Bronchial epithelial cell (primary cell): ENCODE results near the gene TLCD3A. TPM values are rescaled to one million over a fixed set of nuclear protein-coding genes. Genes with fewer than 3 reads are reported as not detected.
"Not testable (repeated sequence)": the region's sequence is repeated elsewhere in the genome, so short reads cannot be mapped to it uniquely, and the experiment has no call there.

ENCODE experiments used
- DNase-seq: peaks from one replicate; pipeline ENCODE4 v3.0.0-alpha.2; 2010; ENCODE audit warnings: low read depth
- FAIRE-seq: peaks from 2 replicates; lab custom pipeline; 2011; peaks lifted over from hg19 to GRCh38; lab: Jason Lieb, UNC
- H3K27me3 ChIP-seq: 2 replicates; pipeline ENCODE4 v1.5.1; 2011; ENCODE audit warnings: low read length; ENCODE audit not compliant: control insufficient read depth, insufficient read depth
- H3K36me3 ChIP-seq: 2 replicates; pipeline ENCODE4 v1.5.1; 2011; ENCODE audit warnings: low read length; ENCODE audit not compliant: control insufficient read depth, insufficient read depth
- H3K4me3 ChIP-seq: 2 replicates; pipeline ENCODE4 v1.5.1; 2011; ENCODE audit warnings: mild to moderate bottlenecking, low read depth, low read length, control low read depth
- CTCF ChIP-seq: IDR thresholded peaks from 2 replicates; pipeline ENCODE4 v1.5.1; 2011; ENCODE audit warnings: mild to moderate bottlenecking, moderate library complexity, low read length, control low read depth, inconsistent platforms; ENCODE audit not compliant: insufficient read depth, severe bottlenecking
- total RNA-seq: library from RNA; depleted of rRNA; stranded (reverse); fragments of >200 nt; gene quantifications from 2 replicates; pipeline ENCODE4 v1.2.1, GENCODE V29; 2014

The TLCD3A gene
- total RNA-seq, 1 donor from 2014 or later: 47.7 TPM

GRCh38 chr17:781805-782731 lies 49.7 kb downstream of the TLCD3A start, which contains the start of the genes GLOD4 and MRM3:
Gene GLOD4, minus strand, starts transcription at chr17:782280. Its CDS starts 25 bp downstream, at chr17:782255.
Gene MRM3, plus strand, starts transcription at chr17:782353. Its CDS starts 26 bp downstream, at chr17:782379.
- H3K36me3 ChIP-seq: peaks cover 11% of the 10 kb centered on the region

GRCh38 chr17:784143-784542 lies 51.7 kb downstream of the TLCD3A start:
- no peak for TF ChIP-seq CTCF
- Histone ChIP-seq H3K4me3 (no peak overlapping the region), H3K27me3 (no peaks in the 10 kb centered on the region), H3K36me3 (peaks cover 5% of the 10 kb centered on the region)
- FAIRE-seq (no peak), DNase-seq (peak; percentile 26)

More at GRCh38 chr17:781805-782731, 49.7 kb downstream of the TLCD3A start, which contains the start of the genes GLOD4 and MRM3:
- DNase-seq (peak; percentile 66), FAIRE-seq (no peak)
- H3K4me3 ChIP-seq: peak within 1 kb of the TSS; percentile 64
- no peaks in the 10 kb centered on the region for H3K27me3 ChIP-seq
- no peak for TF ChIP-seq CTCF

- not testable (repeated sequence) for FAIRE-seq, H3K27me3 ChIP-seq, DNase-seq, H3K36me3 ChIP-seq, H3K4me3 ChIP-seq
Observed at GRCh38 chr17:785901-786300, 53.5 kb downstream of the TLCD3A start.

- FAIRE-seq: no peak
- Histone ChIP-seq H3K4me3 (no peak overlapping the region), H3K27me3 (no peaks in the 10 kb centered on the region), H3K36me3 (peaks cover 6% of the 10 kb centered on the region)
- DNase-seq: no peak
- TF ChIP-seq CTCF: no peak
Observed at GRCh38 chr17:787641-788221, 55.3 kb downstream of the TLCD3A start.

GRCh38 chr17:788551-788950 lies 56.2 kb downstream of the TLCD3A start:
- Histone ChIP-seq H3K4me3 (no peak overlapping the region), H3K36me3 (peaks cover 6% of the 10 kb centered on the region), H3K27me3 (no peaks in the 10 kb centered on the region)
- FAIRE-seq (no peak), DNase-seq (no peak)
- TF ChIP-seq CTCF: no peak
